Measurements from ENCODE around the gene ADCY9. TPM values are rescaled to one million over a fixed set of nuclear protein-coding genes. Genes with fewer than 3 reads are reported as not detected.
"Not testable (repeated sequence)": the region's sequence is repeated elsewhere in the genome, so short reads cannot be mapped to it uniquely, and the experiment has no call there.

The ADCY9 gene
- total and polyA plus RNA-seq, 12 donors, result 11.5 to 57.6 (median 42.7) TPM

GRCh38 chr16:3946604-3947180 lies 169.6 kb downstream of the ADCY9 start:
- no peak for TF ChIP-seq CTCF (IDR thresholded peaks at IDR 0.05)

DNA sequence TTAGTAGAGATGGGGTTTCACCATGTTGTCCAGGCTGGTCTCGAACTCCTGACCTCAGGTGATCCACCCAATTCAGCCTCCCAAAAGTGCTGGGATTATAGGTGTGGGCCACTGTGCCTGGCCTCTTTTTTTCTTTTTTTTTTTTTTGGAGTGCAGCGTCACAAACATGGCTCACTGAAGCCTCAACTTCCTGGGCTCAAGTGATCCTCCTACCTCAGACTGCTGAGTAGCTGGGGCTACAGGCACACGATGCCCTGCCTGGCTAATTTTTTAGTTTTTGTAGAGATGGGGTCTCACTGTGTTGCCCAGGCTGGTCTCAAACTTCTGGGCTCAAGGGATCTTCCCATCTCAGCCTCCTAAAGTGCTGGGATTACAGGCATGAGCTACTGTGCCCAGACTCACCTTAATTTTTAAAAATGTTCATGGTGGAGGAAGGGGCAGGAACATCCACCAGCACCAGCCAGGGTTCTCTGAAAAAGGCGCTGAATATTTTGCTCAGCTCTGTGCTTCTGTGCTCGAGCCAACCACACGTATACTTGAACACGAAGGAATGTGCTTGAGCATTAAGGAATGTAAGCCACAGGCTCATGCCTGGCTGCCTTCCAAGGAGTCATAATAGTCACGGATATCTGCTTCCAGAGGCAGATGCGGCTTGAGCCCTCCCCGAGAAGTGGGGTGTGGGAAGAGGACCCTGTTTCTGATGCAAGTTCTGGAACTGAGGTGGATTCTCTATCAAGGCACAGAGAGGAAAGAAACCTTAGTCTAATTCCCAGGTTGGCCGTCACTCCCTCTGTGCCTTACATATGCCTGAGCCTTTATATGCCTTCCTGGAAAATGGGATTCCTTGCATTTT lies 170.3 kb downstream of the ADCY9 start:
- intact Hi-C loops (cut with DNase I), result loop anchor here in 1 of 10 donors (10.0 kb wide), 1 partner anchor 169 kb away; the partner anchor contains the start of gene ADCY9
- H3K4me1 ChIP-seq, result peaks cover 6 to 39% (median 31%) of the 10 kb centered on the region in 9 donors
- no peak for TF ChIP-seq CTCF (IDR thresholded peaks at IDR 0.05)
- DNase-seq (peak in 1 of 2 donors; percentile 34), ATAC-seq (no peak)
- WGBS, 2 donors, result 31 to 32% methylated on average over 11 of the region's 11 CpGs
- H3K36me3 ChIP-seq, result no peaks in the 10 kb centered on the region
- no peak overlapping the region for H3K4me3 ChIP-seq
- peak overlapping the region in 2 of 10 donors; percentile 6 to 53 for H3K27ac ChIP-seq
- no peaks in the 10 kb centered on the region for H3K9me3 ChIP-seq
- H3K27me3 ChIP-seq, result no peaks in the 10 kb centered on the region

More at GRCh38 chr16:3946604-3947180, 169.6 kb downstream of the ADCY9 start:
- Histone ChIP-seq H3K4me1 (peaks cover 6 to 46% (median 37%) of the 10 kb centered on the region in 9 donors), H3K27me3 (no peaks in the 10 kb centered on the region), H3K9me3 (no peaks in the 10 kb centered on the region), H3K36me3 (no peaks in the 10 kb centered on the region), H3K4me3 (no peak overlapping the region), H3K27ac (no peak overlapping the region)
- DNase-seq (no peak), ATAC-seq (no peak)
- 88 to 90% methylated on average over 20 of the region's 20 CpGs for WGBS, 2 donors
- intact Hi-C loops (cut with DNase I), result loop anchor here in 1 of 10 donors (10.0 kb wide), 1 partner anchor 168 kb away; the partner anchor contains the start of gene ADCY9

- H3K9me3 ChIP-seq, H3K27me3 ChIP-seq, ATAC-seq, H3K36me3 ChIP-seq, DNase-seq, H3K4me3 ChIP-seq, H3K27ac ChIP-seq: not testable (repeated sequence)
- H3K4me1 ChIP-seq, result peaks cover 6 to 23% (median 19%) of the 10 kb centered on the region in 9 donors
- intact Hi-C loops (cut with DNase I), result loop anchor here in 1 of 10 donors (10.0 kb wide), 1 partner anchor 170 kb away; the partner anchor contains the start of gene ADCY9
- 90 to 96% methylated on average over 2 of the region's 2 CpGs for WGBS, 2 donors
Observed at GRCh38 chr16:3944457-3944856, 171.8 kb downstream of the ADCY9 start.

DNA sequence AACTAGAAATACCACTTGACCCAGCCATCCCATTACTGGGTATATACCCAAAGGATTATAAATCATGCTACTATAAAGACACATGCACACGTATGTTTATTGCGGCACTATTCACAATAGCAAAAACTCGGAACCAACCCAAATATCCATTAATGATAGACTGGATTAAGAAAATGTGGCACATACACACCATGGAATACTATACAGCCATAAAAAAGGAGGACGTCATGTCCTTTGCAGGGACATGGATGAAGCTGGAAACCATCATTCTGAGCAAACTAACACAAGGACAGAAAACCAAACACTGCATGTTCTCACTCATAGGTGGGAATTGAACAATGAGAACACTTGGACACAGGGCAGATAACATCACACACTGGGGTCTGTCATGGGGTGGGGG lies 174.1 kb downstream of the ADCY9 start:
- not testable (repeated sequence) for H3K27ac ChIP-seq, H3K36me3 ChIP-seq, H3K4me3 ChIP-seq, H3K9me3 ChIP-seq, DNase-seq, ATAC-seq, H3K27me3 ChIP-seq
- intact Hi-C loops (cut with DNase I), result loop anchor here in 1 of 10 donors (10.0 kb wide), 1 partner anchor 173 kb away; the partner anchor contains the start of gene ADCY9
- WGBS, 2 donors, result 87 to 97% methylated on average over 4 of the region's 4 CpGs
- peaks cover 7 to 23% (median 19%) of the 10 kb centered on the region in 9 donors for H3K4me1 ChIP-seq

- peak; percentile 92 to 100 (median 98) for TF ChIP-seq CTCF (IDR thresholded peaks at IDR 0.05)
- no peaks in the 10 kb centered on the region for H3K27me3 ChIP-seq
- peak overlapping the region; percentile 41 to 67 (median 54) for H3K4me3 ChIP-seq
- intact Hi-C loops (cut with DNase I), result no loop called here
- WGBS, 2 donors, result 7 to 8% methylated on average over 43 of the region's 43 CpGs
- H3K4me1 ChIP-seq, result peaks cover 0 to 12% (median 10%) of the 10 kb centered on the region in 9 donors
- ATAC-seq (peak; percentile 83 to 92 (median 88)), DNase-seq (peak; percentile 30 to 72)
- H3K9me3 ChIP-seq, result no peaks in the 10 kb centered on the region
- H3K27ac ChIP-seq, result peak overlapping the region in 3 of 10 donors; percentile 2 to 62 (median 13)
- no peaks in the 10 kb centered on the region for H3K36me3 ChIP-seq
Observed at GRCh38 chr16:3938843-3939624, 177.2 kb downstream of the ADCY9 start.
